ENCODE measurements around the gene NIPBL.
"Not testable (repeated sequence)": the region's sequence is repeated elsewhere in the genome, so short reads cannot be mapped to it uniquely, and the experiment has no call there.

NIPBL gene

GRCh38 chr5:36908544-36909260, 32.1 kb downstream of the NIPBL start:
- no peak for TF ChIP-seq CTCF (IDR thresholded peaks at IDR 0.05; ENCODE audit: insufficient read depth, missing control alignments)
- no peak for FAIRE-seq
- no peak for DNase-seq (ENCODE audit: insufficient read length, low spot score)

GRCh38 chr5:36915653-36916052, 39.1 kb downstream of the NIPBL start:
- DNase-seq (ENCODE audit: insufficient read length, low spot score) (no peak), FAIRE-seq (no peak)
- no peak for TF ChIP-seq CTCF (IDR thresholded peaks at IDR 0.05; ENCODE audit: insufficient read depth, missing control alignments)

GRCh38 chr5:36916614-36917013, 40.0 kb downstream of the NIPBL start:
- FAIRE-seq; DNase-seq (ENCODE audit: insufficient read length, low spot score): not testable (repeated sequence)

GRCh38 chr5:36917358-36917757, 40.8 kb downstream of the NIPBL start:
- FAIRE-seq; DNase-seq (ENCODE audit: insufficient read length, low spot score): not testable (repeated sequence)

GRCh38 chr5:36919238-36919637, 42.7 kb downstream of the NIPBL start:
- FAIRE-seq (no peak), DNase-seq (ENCODE audit: insufficient read length, low spot score) (no peak)
- TF ChIP-seq CTCF (IDR thresholded peaks at IDR 0.05; ENCODE audit: insufficient read depth, missing control alignments) = no peak

- TF ChIP-seq CTCF (IDR thresholded peaks at IDR 0.05; ENCODE audit: insufficient read depth, missing control alignments) = no peak
- FAIRE-seq (no peak), DNase-seq (ENCODE audit: insufficient read length, low spot score) (no peak)
Observed at GRCh38 chr5:36919650-36920049, 43.1 kb downstream of the NIPBL start.

DNA sequence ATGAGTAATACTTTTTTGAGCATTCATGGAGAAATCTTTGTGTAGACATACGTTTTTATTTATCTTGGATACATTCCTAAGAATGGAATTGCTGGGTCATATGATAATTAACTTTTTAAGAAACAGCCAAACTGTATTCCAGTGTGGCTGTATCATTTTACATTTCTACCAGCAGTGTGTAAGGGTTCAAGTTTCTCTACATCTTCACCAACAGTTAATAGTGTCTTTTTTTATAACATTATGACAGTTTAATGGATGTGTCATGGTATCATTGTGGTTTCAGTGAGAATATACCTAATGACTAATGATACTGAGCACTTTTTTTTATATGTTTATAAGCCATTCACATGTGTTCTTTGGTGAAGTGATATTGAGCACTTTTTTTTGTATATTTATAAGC, 52.4 kb downstream of the NIPBL start:
- TF ChIP-seq CTCF (IDR thresholded peaks at IDR 0.05; ENCODE audit: insufficient read depth, missing control alignments) = no peak
- DNase-seq (ENCODE audit: insufficient read length, low spot score) = no peak
- FAIRE-seq = no peak

DNA sequence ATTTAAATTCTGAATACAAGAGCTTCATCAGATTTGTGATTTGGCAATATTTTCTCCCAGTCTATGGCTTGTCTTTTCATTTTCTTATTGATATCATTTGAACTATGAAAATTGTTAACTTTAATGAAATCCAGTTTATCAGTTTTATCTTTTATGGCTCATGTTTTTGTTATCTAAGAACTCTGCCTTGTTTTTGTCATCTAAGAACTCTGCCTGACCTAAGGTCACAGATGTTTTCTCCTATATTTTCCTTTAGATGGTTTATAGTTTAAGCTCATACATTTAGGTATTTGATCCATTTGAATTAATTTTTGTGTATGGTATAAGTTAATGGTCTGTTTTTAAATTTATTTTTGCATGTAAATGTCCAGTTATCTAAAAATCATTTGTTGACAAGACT, 52.9 kb downstream of the NIPBL start:
- FAIRE-seq = no peak
- TF ChIP-seq CTCF (IDR thresholded peaks at IDR 0.05; ENCODE audit: insufficient read depth, missing control alignments) = no peak
- DNase-seq (ENCODE audit: insufficient read length, low spot score) = no peak

Measured in D721Med (cell line).